PFSK-1 (cell line): Measurements from ENCODE around the gene POU2F1.

ENCODE experiments used
- POLR2AphosphoS5 ChIP-seq: IDR thresholded peaks from 2 replicates; pipeline ENCODE4 v1.6.1; 2012; ENCODE audit warnings: low read depth, mild to moderate bottlenecking, control low read depth, low read length, moderate library complexity
- SIN3A ChIP-seq: IDR thresholded peaks from 2 replicates; pipeline ENCODE4 v1.6.1; 2012; ENCODE audit warnings: mild to moderate bottlenecking, low read length, moderate library complexity, borderline replicate concordance; ENCODE audit not compliant: insufficient read depth
- TAF1 ChIP-seq: IDR thresholded peaks from 2 replicates; pipeline ENCODE4 v1.6.1; 2012; ENCODE audit warnings: low read length, control low read depth, borderline replicate concordance; ENCODE audit not compliant: insufficient read depth
- TF ChIP-seq, protein P1 (sequence below), 2 experiments: IDR thresholded peaks; 2 replicates each; pipeline versions ENCODE4 v1.6.1 to v1.8.0; 2011 to 2012; ENCODE audit warnings: low read depth in 2 of 2, low read length in 2 of 2, control low read depth in 1 of 2, inconsistent platforms in 1 of 2, mild to moderate bottlenecking in 1 of 2, moderate library complexity in 1 of 2; ENCODE audit not compliant: insufficient read depth in 1 of 2

DNA sequence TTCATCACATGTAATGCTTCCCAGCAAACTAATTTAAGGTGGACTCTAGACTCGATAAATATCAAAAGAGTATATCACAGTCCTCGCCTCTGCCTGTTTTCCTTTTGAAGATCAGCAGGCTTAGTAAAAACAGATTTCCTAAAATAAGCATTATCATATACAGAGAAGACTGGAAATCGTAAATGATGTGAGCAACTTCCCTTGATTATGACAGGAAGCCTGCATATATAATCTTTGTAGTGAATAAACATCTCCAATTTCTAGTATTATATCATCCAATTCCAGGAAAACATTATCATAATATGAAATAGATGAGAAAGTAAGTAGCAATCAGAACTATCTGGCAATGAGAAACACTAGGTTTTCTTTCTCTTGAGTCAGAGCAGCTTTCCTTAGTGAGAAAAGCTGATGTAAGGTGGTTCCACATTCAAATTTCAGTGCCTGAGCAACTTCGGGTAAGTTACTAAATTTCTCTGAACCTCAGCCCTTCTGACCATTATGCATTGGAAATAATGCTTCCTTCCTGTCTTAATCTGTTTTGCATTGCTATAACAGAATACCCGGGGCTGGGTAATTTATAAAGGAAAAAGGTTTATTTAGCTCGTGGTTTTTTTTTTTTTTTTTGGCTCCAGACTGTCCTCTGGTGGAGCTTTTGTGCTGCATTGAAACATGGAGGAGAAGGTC lies 12.6 kb upstream of the POU2F1 start:
- no peak for TF ChIP-seq TAF1
- no peak for TF ChIP-seq POLR2AphosphoS5
- TF ChIP-seq SIN3A = no peak
- TF ChIP-seq, protein P1, sequence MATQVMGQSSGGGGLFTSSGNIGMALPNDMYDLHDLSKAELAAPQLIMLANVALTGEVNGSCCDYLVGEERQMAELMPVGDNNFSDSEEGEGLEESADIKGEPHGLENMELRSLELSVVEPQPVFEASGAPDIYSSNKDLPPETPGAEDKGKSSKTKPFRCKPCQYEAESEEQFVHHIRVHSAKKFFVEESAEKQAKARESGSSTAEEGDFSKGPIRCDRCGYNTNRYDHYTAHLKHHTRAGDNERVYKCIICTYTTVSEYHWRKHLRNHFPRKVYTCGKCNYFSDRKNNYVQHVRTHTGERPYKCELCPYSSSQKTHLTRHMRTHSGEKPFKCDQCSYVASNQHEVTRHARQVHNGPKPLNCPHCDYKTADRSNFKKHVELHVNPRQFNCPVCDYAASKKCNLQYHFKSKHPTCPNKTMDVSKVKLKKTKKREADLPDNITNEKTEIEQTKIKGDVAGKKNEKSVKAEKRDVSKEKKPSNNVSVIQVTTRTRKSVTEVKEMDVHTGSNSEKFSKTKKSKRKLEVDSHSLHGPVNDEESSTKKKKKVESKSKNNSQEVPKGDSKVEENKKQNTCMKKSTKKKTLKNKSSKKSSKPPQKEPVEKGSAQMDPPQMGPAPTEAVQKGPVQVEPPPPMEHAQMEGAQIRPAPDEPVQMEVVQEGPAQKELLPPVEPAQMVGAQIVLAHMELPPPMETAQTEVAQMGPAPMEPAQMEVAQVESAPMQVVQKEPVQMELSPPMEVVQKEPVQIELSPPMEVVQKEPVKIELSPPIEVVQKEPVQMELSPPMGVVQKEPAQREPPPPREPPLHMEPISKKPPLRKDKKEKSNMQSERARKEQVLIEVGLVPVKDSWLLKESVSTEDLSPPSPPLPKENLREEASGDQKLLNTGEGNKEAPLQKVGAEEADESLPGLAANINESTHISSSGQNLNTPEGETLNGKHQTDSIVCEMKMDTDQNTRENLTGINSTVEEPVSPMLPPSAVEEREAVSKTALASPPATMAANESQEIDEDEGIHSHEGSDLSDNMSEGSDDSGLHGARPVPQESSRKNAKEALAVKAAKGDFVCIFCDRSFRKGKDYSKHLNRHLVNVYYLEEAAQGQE (IDR thresholded peaks at IDR 0.05; ENCODE audit: insufficient read depth in 1 of 2, low read depth in 2 of 2, low read length in 2 of 2) = no peak
